ENCODE measurements around the gene UGT1A4. TPM values are rescaled to one million over a fixed set of nuclear protein-coding genes. Genes with fewer than 3 reads are reported as not detected.
"Not testable (repeated sequence)": the region's sequence is repeated elsewhere in the genome, so short reads cannot be mapped to it uniquely, and the experiment has no call there.

The UGT1A4 gene
- total RNA-seq, 1 donor = not detected

GRCh38 chr2:233712611-233713261 lies 5.8 kb upstream of the UGT1A4 start, which contains the start of gene UGT1A5:
TSS of gene UGT1A5 (plus strand) at chr2:233712907. CDS start at chr2:233712992, 85 bp downstream.
- Histone ChIP-seq H3K4me1 (ENCODE audit: insufficient read depth, low read length) (no peaks in the 10 kb centered on the region), H3K4me3 (ENCODE audit: low read length) (no peak within 1 kb of the TSS), H3K9me3 (ENCODE audit: low read depth, low read length) (no peaks in the 10 kb centered on the region), H3K27me3 (ENCODE audit: insufficient read depth, low read length) (peaks cover 7% of the 10 kb centered on the region)

- Histone ChIP-seq H3K27me3 (ENCODE audit: insufficient read depth, low read length) (peaks cover 7% of the 10 kb centered on the region), H3K9me3 (ENCODE audit: low read depth, low read length) (no peaks in the 10 kb centered on the region), H3K4me3 (ENCODE audit: low read length) (no peak overlapping the region), H3K4me1 (ENCODE audit: insufficient read depth, low read length) (no peaks in the 10 kb centered on the region)
Measured at GRCh38 chr2:233713262-233713615, 5.3 kb upstream of the UGT1A4 start.

- Histone ChIP-seq H3K4me3 (ENCODE audit: low read length) (no peak overlapping the region), H3K9me3 (ENCODE audit: low read depth, low read length) (no peaks in the 10 kb centered on the region)
Measured at GRCh38 chr2:233714121-233714520, 4.4 kb upstream of the UGT1A4 start.

DNA sequence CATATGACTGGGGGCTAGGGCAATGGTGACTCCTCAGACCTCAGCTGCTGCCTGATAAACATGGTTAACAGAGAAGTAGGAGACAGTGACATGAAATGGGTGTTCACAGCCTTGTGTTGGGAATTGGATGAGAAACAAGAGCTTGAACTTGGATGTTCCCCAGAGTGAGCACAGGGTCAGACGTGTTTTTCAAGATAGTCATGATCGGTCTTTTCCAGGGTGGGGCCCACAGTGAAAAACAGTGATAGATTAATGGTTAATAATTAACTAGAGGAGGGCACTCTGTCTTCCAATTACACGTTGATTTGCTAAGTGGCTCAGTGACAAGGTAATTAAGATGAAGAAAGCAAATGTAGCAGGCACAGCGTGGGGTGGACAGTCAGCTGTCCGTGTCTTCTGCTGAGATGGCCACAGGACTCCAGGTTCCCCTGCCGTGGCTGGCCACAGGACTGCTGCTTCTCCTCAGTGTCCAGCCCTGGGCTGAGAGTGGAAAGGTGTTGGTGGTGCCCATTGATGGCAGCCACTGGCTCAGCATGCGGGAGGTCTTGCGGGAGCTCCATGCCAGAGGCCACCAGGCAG lies 10.3 kb downstream of the UGT1A4 start, which contains the start of gene UGT1A3:
TSS of gene UGT1A3 (plus strand) at position 320 of the 579 bp plus-strand sequence. CDS start at position 405, 85 bp downstream.
- Histone ChIP-seq H3K4me1 (ENCODE audit: insufficient read depth, low read length) (no peaks in the 10 kb centered on the region), H3K9me3 (ENCODE audit: low read depth, low read length) (no peaks in the 10 kb centered on the region), H3K4me3 (ENCODE audit: low read length) (no peak within 1 kb of the TSS), H3K27me3 (ENCODE audit: insufficient read depth, low read length) (no peaks in the 10 kb centered on the region)

More at GRCh38 chr2:233714121-233714520, 4.4 kb upstream of the UGT1A4 start:
- Histone ChIP-seq H3K4me1 (ENCODE audit: insufficient read depth, low read length) (no peaks in the 10 kb centered on the region), H3K27me3 (ENCODE audit: insufficient read depth, low read length) (peaks cover 3% of the 10 kb centered on the region)

DNA sequence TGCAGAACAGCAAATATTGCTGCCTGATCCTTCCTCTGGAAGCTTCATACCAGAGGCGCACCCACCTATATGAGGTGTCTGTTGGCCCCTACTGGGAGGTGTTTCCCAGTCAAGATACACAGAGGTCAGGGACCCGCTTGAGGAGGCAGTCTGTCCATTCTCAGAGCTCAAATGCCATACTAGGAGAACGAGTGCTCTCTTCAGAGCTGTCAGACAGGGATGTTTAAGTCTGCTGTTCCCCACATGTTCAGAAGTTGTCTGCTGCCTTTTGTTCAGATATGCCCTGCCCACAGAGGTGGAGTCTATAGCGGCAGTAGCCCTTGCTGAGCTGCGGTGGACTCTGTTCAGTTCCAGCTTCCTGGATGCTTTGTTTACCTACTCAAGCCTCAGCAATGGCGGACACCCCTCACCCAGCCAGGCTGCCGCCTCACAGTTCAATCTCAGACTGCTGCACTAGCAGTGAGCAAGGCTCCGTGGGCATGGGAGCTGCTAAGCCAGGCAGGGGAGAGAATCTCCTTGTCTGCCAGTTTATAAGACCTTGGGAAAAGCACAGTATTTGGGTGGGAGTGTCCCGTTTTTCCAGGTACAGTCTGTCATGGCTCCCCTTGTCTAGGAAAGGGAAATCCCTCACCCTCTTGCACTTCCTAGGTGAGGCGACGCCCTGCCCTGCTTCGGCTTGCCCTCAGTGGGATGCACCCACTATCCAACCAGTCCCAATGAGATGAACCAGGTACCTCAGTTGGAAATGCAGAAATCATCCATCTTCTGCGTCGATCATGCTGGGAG lies 18.5 kb downstream of the UGT1A4 start:
- not testable (repeated sequence) for H3K4me3 ChIP-seq (ENCODE audit: low read length); H3K27me3 ChIP-seq (ENCODE audit: insufficient read depth, low read length); H3K4me1 ChIP-seq (ENCODE audit: insufficient read depth, low read length); H3K9me3 ChIP-seq (ENCODE audit: low read depth, low read length)

DNA sequence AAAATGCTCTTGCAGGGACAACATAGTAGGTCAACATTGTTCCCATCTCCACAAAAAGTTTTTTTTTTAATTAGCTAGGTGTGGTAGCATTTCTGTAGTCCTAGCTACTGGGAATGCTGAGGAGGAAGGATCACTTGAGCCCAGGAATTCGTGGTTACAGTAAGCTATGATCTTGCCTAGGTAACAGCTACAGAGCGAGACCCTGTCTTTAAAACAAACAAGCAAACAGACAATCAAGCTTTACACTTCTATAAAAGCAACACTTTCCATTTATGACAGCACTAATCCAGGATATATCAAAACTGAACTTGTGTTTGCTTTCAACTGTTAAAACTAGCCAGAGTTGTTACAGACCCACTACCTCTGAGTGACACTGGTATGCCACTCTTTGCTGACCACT lies 22.3 kb downstream of the UGT1A4 start:
- no peaks in the 10 kb centered on the region for H3K4me1 ChIP-seq (ENCODE audit: insufficient read depth, low read length)
- H3K4me3 ChIP-seq (ENCODE audit: low read length) = no peak overlapping the region
- no peaks in the 10 kb centered on the region for H3K27me3 ChIP-seq (ENCODE audit: insufficient read depth, low read length)
- H3K9me3 ChIP-seq (ENCODE audit: low read depth, low read length) = no peaks in the 10 kb centered on the region

- no peaks in the 10 kb centered on the region for H3K4me1 ChIP-seq (ENCODE audit: insufficient read depth, low read length)
- no peaks in the 10 kb centered on the region for H3K27me3 ChIP-seq (ENCODE audit: insufficient read depth, low read length)
- H3K9me3 ChIP-seq (ENCODE audit: low read depth, low read length) = no peaks in the 10 kb centered on the region
- H3K4me3 ChIP-seq (ENCODE audit: low read length) = no peak overlapping the region
Measured at GRCh38 chr2:233743464-233744259, 25.1 kb downstream of the UGT1A4 start.

DNA sequence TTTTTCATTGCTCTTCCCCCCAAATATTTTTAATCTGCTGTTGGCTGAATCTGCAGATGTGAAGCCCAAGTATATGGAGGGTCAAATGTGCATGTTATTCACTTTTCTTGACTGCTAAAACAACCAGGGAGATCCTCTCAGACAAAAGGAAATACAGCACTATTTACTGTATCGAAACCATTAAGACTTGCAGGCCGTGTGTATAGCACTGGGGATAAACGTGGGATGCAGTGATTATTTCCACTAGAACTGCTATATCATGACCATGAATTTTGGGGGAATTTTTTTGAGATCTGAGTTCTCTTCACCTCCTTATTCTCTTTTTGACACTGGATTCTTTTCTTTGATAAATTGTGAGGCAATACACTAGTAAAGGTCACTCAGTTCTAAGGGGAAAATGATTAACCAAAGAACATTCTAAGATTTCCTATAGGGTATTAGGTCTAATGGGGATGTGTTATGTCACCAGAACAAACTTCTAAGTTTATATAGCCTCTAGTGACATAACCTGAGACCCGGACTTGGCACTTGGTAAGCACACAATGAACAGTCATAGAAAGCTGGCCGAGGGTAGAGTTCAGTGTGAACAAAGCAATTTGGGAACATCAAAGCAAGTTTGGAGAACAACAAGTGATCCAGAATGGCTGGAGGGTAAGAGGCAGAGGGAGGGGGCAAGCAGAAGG lies 26.7 kb downstream of the UGT1A4 start:
- H3K27me3 ChIP-seq (ENCODE audit: insufficient read depth, low read length) = no peaks in the 10 kb centered on the region
- no peak overlapping the region for H3K4me3 ChIP-seq (ENCODE audit: low read length)
- H3K4me1 ChIP-seq (ENCODE audit: insufficient read depth, low read length) = no peaks in the 10 kb centered on the region
- no peaks in the 10 kb centered on the region for H3K9me3 ChIP-seq (ENCODE audit: low read depth, low read length)

GRCh38 chr2:233745838-233746237 lies 27.3 kb downstream of the UGT1A4 start:
- not testable (repeated sequence) for H3K27me3 ChIP-seq (ENCODE audit: insufficient read depth, low read length); H3K9me3 ChIP-seq (ENCODE audit: low read depth, low read length); H3K4me1 ChIP-seq (ENCODE audit: insufficient read depth, low read length); H3K4me3 ChIP-seq (ENCODE audit: low read length)

DNA sequence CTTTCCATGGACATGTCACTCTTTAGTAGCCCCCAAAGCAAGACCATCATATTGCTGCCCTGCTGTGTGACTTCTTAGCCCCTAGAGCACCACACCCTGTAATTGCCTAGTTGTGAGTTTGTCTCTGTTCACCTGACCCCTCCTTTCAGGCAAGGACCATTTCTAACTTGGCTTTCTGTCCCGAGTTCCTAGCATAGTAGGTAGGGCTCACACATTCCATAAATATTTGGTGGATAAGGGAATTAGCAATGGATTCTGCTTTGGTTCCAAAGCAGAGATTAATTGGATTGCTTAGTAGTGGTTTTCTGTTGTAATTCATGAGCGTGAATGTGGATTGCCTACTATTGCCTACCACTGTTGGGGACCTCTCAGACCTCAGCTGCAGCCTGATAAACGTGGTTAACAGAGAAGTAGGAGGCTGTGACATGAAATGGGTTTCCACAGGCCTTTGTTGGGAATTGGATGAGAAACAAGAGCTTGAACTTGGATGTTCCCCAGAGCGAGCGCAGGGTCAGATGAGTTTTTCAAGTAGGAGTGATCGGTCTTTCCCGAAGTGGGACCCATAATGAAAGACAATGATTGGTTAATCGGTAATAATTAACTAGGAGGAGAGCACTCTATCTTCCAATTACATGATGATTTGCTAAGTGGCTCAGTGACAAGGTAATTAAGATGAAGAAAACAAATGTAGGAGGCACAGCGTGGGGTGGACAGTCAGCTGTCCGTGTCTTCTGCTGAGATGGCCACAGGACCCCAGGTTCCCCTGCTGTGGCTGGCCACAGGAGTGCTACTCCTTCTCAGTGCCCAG lies 28.1 kb downstream of the UGT1A4 start:
- no peaks in the 10 kb centered on the region for H3K27me3 ChIP-seq (ENCODE audit: insufficient read depth, low read length)
- H3K4me3 ChIP-seq (ENCODE audit: low read length) = no peak overlapping the region
- no peaks in the 10 kb centered on the region for H3K9me3 ChIP-seq (ENCODE audit: low read depth, low read length)
- no peaks in the 10 kb centered on the region for H3K4me1 ChIP-seq (ENCODE audit: insufficient read depth, low read length)

GRCh38 chr2:233747283-233747544 lies 28.7 kb downstream of the UGT1A4 start:
- no peaks in the 10 kb centered on the region for H3K9me3 ChIP-seq (ENCODE audit: low read depth, low read length)
- H3K27me3 ChIP-seq (ENCODE audit: insufficient read depth, low read length) = no peaks in the 10 kb centered on the region
- H3K4me1 ChIP-seq (ENCODE audit: insufficient read depth, low read length) = no peaks in the 10 kb centered on the region
- H3K4me3 ChIP-seq (ENCODE audit: low read length) = no peak overlapping the region

GRCh38 chr2:233750689-233751088 lies 32.2 kb downstream of the UGT1A4 start:
- not testable (repeated sequence) for H3K4me1 ChIP-seq (ENCODE audit: insufficient read depth, low read length); H3K27me3 ChIP-seq (ENCODE audit: insufficient read depth, low read length); H3K9me3 ChIP-seq (ENCODE audit: low read depth, low read length); H3K4me3 ChIP-seq (ENCODE audit: low read length)

- not testable (repeated sequence) for H3K4me1 ChIP-seq (ENCODE audit: insufficient read depth, low read length); H3K9me3 ChIP-seq (ENCODE audit: low read depth, low read length); H3K27me3 ChIP-seq (ENCODE audit: insufficient read depth, low read length); H3K4me3 ChIP-seq (ENCODE audit: low read length)
Measured at GRCh38 chr2:233751212-233752009, 32.9 kb downstream of the UGT1A4 start.
